ENCODE data around the gene OTUB2. TPM values are rescaled to one million over a fixed set of nuclear protein-coding genes. Genes with fewer than 3 reads are reported as not detected.

OTUB2 gene
- polyA plus RNA-seq, 1 of the 3 experiments (the other 2 are of a cell fraction) = 1.4 TPM

DNA sequence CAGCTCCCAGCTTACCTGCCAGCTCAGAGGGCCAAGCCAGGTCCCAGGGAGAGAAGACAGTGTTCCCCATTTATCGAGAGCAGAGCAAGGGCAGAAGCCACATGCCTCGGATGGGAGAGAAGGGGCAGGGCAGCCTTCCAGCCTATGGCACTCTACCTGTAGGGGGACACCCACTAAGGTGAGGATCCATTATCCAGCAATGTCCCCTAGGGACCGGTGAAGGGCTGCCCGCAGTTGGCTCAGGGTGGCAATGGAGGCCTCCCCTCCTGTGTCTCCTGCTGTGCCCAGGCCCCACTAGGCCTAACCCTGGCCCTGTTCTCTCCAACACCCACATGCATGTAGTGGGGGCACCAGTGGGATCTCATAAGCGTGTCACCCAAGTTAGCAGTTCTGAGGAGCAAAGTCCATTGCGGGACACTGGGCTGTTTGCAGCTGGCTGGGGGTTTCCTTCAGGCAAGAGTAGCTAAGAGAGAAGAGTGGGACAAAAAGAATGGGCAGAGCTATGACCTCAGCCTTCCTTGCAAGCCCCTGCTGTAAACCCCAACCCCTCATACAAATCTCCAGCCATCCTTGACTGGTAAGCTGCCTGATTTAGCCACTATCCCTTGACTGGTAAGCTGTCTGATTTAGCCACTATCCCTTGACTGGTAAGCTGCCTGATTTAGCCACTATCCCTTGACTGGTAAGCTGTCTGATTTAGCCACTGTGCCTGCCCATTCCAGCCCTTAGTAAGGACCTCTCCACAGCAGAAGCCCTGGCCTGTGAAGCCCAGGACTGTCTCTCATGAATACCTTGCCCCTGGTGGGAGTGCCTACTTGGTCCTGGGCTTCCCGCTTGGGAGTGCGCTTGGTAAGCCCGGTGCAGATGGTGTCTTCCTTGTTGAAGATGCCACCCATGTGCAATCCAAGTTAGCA, 44.6 kb upstream of the OTUB2 start:
- ChIA-PET CTCF (interaction anchor here (1.4 to 6.5 kb wide), 6 partner anchors 11 to 155 kb away, joined by 3 to 38 read pairs (median 9); no protein-coding TSS in a partner anchor), POLR2A (no interaction called here)
- Histone ChIP-seq H3K4me2 (no peak overlapping the region), H3F3A (replicated peaks; ENCODE audit: insufficient read depth) (no peaks in the 10 kb centered on the region), H3K4me3 (ENCODE audit: low read depth in 2 of 2, low read length in 1 of 2) (no peak overlapping the region), H3K4me1 (ENCODE audit: control insufficient read depth in 1 of 2, insufficient read depth in 2 of 2, low read depth in 1 of 2, low read length in 1 of 2) (peaks cover 0 to 5% of the 10 kb centered on the region in 2 experiments; a peak in 2 of 4 replicates), H2AFZ (ENCODE audit: low read depth) (no peak overlapping the region), H3K9me2 (no peaks in the 10 kb centered on the region), H3K27me3 (ENCODE audit: insufficient read depth) (no peaks in the 10 kb centered on the region), H3K9ac (no peak overlapping the region), H4K20me1 (ENCODE audit: insufficient read depth) (no peaks in the 10 kb centered on the region), H3K9me3 (no peaks in the 10 kb centered on the region), H3K36me3 (replicated peaks in 1 of 2; ENCODE audit: control insufficient read depth in 1 of 2, insufficient read depth in 2 of 2, low read length in 1 of 2) (no peaks in the 10 kb centered on the region), H3K27ac (ENCODE audit: low read depth in 2 of 2, low read length in 1 of 2) (no peak overlapping the region), H3K79me2 (ENCODE audit: insufficient read depth) (no peaks in the 10 kb centered on the region)
- WGBS (ENCODE audit: low lambda C conversion rate) = 95% methylated on average over 7 of the region's 9 CpGs
- TF ChIP-seq MXI1 (IDR thresholded peaks at IDR 0.05; ENCODE audit: low read depth, low read length) (no peak), POLR2AphosphoS5 (IDR thresholded peaks at IDR 0.05; ENCODE audit: low read depth, low read length) (no peak), RCOR1 (IDR thresholded peaks at IDR 0.05; ENCODE audit: low read length) (no peak), FOSL2 (IDR thresholded peaks at IDR 0.05; ENCODE audit: borderline replicate concordance, low read depth) (no peak), SIN3A (IDR thresholded peaks at IDR 0.05; ENCODE audit: borderline replicate concordance, low read depth, low read length) (no peak), FOXJ3 (CRISPR knock-in tag; IDR thresholded peaks at IDR 0.05) (no peak), TAF1 (IDR thresholded peaks at IDR 0.05; ENCODE audit: borderline replicate concordance, low read depth, low read length) (no peak), RFX5 (IDR thresholded peaks at IDR 0.05; ENCODE audit: low read length) (no peak), GABPA (IDR thresholded peaks at IDR 0.05; ENCODE audit: low read depth) (no peak)
- TF ChIP-seq, protein P1, sequence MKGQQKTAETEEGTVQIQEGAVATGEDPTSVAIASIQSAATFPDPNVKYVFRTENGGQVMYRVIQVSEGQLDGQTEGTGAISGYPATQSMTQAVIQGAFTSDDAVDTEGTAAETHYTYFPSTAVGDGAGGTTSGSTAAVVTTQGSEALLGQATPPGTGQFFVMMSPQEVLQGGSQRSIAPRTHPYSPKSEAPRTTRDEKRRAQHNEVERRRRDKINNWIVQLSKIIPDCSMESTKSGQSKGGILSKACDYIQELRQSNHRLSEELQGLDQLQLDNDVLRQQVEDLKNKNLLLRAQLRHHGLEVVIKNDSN (IDR thresholded peaks at IDR 0.05; ENCODE audit: borderline replicate concordance, low read depth) = no peak
- TF ChIP-seq, protein P2, sequence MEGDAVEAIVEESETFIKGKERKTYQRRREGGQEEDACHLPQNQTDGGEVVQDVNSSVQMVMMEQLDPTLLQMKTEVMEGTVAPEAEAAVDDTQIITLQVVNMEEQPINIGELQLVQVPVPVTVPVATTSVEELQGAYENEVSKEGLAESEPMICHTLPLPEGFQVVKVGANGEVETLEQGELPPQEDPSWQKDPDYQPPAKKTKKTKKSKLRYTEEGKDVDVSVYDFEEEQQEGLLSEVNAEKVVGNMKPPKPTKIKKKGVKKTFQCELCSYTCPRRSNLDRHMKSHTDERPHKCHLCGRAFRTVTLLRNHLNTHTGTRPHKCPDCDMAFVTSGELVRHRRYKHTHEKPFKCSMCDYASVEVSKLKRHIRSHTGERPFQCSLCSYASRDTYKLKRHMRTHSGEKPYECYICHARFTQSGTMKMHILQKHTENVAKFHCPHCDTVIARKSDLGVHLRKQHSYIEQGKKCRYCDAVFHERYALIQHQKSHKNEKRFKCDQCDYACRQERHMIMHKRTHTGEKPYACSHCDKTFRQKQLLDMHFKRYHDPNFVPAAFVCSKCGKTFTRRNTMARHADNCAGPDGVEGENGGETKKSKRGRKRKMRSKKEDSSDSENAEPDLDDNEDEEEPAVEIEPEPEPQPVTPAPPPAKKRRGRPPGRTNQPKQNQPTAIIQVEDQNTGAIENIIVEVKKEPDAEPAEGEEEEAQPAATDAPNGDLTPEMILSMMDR (IDR thresholded peaks at IDR 0.05) = no peak
- TF ChIP-seq, protein P3, sequence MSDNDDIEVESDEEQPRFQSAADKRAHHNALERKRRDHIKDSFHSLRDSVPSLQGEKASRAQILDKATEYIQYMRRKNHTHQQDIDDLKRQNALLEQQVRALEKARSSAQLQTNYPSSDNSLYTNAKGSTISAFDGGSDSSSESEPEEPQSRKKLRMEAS (IDR thresholded peaks at IDR 0.05; ENCODE audit: low read depth) = no peak
- DNase-seq = no peak
